ENCODE results near the gene RAB11FIP4.

GRCh38 chr17:31404028-31404949, 12.8 kb downstream of the RAB11FIP4 start:
- no peak for TF ChIP-seq CTCF (IDR thresholded peaks at IDR 0.05)
- no peak for TF ChIP-seq POLR2A (IDR thresholded peaks at IDR 0.05)
- TF ChIP-seq EP300 (IDR thresholded peaks at IDR 0.05) = no peak
- no peak for TF ChIP-seq POLR2AphosphoS5 (IDR thresholded peaks at IDR 0.05)

All from suprapubic skin (tissue), 4 donors.